Nephron (organoid): Measurements from ENCODE around the gene CMTM8.
A peak's percentile ranks its signal among the peaks of the same experiment; 100 is the strongest.

Source experiments
- H3K27ac Mint-ChIP-seq, 3 experiments: 2 replicates each; pipeline ENCODE4 v1.8.0; 2020; ENCODE audit warnings: mixed read lengths in 3 of 3, mild to moderate bottlenecking in 2 of 3, moderate library complexity in 1 of 3
- H3K27me3 Mint-ChIP-seq: 2 replicates; pipeline ENCODE4 v1.8.0; 2021; ENCODE audit warnings: low read depth, mild to moderate bottlenecking, moderate library complexity, mixed read lengths
- H3K36me3 Mint-ChIP-seq: 2 replicates; pipeline ENCODE4 v1.8.0; 2020; ENCODE audit warnings: low read depth, mixed read lengths
- H3K4me1 Mint-ChIP-seq: 2 replicates; pipeline ENCODE4 v1.8.0; 2020; ENCODE audit warnings: mixed read lengths
- H3K4me3 Mint-ChIP-seq, 3 experiments: 2 replicates each; pipeline ENCODE4 v1.8.0; 2020; ENCODE audit warnings: mild to moderate bottlenecking in 3 of 3, mixed read lengths in 3 of 3, moderate library complexity in 2 of 3
- H3K9me3 Mint-ChIP-seq: 2 replicates; pipeline ENCODE4 v1.8.0; 2020; ENCODE audit warnings: mixed read lengths
- CTCF ChIP-seq, 3 experiments: fragments of 200-600 bp; sonication (generic); IDR thresholded peaks; one replicate each; pipeline ENCODE4 v1.5.0; 2021; ENCODE audit warnings: antibody characterized with exemption in 3 of 3; ENCODE audit not compliant: unreplicated experiment in 3 of 3

The CMTM8 gene

GRCh38 chr3:32403663-32404062 lies 165.2 kb downstream of the CMTM8 start:
- Mint-ChIP-seq H3K9me3 (no peaks in the 10 kb centered on the region), H3K4me1 (peaks cover 19% of the 10 kb centered on the region)

DNA sequence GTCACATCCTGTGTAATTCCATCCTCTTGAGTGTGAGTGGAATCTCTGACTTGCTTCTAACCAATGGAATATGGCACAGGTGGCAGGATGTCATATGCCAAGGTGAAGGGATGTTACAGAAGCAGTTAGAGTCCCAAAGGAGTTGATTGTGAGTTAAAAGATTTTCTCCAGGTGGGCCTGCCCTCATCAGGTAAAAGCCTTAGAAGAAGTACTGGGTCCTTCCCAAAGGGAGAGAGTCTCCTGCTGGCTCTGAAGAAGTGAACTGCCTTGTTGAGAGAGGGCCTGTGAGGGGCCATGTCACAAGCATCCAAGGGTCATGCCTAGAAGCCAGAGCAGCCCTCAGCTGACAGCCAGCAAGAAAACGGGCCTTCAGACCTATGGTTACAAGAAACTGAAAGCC lies 166.2 kb downstream of the CMTM8 start:
- H3K27me3 Mint-ChIP-seq: peaks cover 6% of the 10 kb centered on the region
- H3K27ac Mint-ChIP-seq: no peak overlapping the region
- H3K4me3 Mint-ChIP-seq: no peak overlapping the region
- no peaks in the 10 kb centered on the region for H3K36me3 Mint-ChIP-seq
- H3K4me1 Mint-ChIP-seq: peaks cover 19% of the 10 kb centered on the region
- TF ChIP-seq CTCF (IDR thresholded peaks at IDR 0.05; ENCODE audit: unreplicated experiment in 3 of 3): no peak
- no peaks in the 10 kb centered on the region for H3K9me3 Mint-ChIP-seq

More at GRCh38 chr3:32403663-32404062, 165.2 kb downstream of the CMTM8 start:
- H3K27me3 Mint-ChIP-seq: peaks cover 6% of the 10 kb centered on the region
- TF ChIP-seq CTCF (IDR thresholded peaks at IDR 0.05; ENCODE audit: unreplicated experiment in 3 of 3): no peak
- H3K36me3 Mint-ChIP-seq: no peaks in the 10 kb centered on the region
- peak overlapping the region in 2 of 3 experiments; percentile 15 to 56 for H3K4me3 Mint-ChIP-seq
- peak overlapping the region; percentile 19 to 59 (median 41) for H3K27ac Mint-ChIP-seq

DNA sequence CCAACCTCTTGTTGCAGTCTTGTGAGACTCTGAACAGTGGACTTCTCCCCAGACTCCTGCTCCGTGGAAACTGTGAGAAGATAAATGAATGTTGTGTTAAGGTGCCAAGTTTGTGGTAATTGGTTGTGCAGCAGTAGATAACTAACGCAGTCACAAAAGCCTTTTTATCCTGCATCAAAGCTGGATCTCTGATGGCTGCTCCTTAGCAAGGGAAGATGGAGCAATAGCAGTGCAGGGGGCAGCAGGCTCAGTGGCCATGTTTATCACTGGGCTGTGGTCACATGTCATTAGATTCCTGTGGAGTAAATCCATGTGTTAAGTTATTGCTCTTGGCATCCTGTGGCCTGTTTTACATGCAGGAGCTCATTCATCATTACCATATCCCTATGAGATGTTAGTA lies 166.7 kb downstream of the CMTM8 start:
- H3K27ac Mint-ChIP-seq: no peak overlapping the region

DNA sequence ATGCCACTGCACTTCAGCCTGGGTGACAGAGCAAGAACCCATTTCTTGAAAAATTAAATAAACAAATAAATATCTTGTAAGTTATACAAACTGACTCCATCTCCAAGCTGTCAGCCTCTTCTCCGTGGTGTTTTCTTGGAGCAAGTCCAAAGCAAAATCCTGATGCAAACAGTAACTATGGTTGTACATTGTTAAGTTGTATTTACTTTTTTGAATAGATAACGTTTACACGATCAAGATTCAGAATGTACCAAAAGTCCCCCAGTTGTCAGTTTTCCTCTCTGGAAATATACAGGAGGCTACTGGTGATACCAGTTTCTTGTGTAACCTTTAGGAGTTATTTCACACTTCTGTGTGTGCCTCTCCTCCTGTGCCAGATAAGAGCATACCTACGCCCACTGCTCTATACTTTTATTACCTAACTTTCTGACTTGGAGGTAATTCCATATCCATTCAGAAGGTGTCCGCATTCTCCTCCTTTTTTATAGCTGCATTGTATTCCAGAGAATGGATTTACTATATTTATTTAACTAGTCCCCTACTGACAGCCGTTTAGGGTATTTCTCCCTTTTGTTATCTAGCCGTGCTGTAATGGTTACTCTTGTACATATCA lies 167.3 kb downstream of the CMTM8 start:
- no peaks in the 10 kb centered on the region for H3K9me3 Mint-ChIP-seq
- no peaks in the 10 kb centered on the region for H3K36me3 Mint-ChIP-seq
- TF ChIP-seq CTCF (IDR thresholded peaks at IDR 0.05; ENCODE audit: unreplicated experiment in 3 of 3): no peak
- no peak overlapping the region for H3K4me3 Mint-ChIP-seq
- peaks cover 23% of the 10 kb centered on the region for H3K4me1 Mint-ChIP-seq
- H3K27ac Mint-ChIP-seq: no peak overlapping the region
- peaks cover 4% of the 10 kb centered on the region for H3K27me3 Mint-ChIP-seq

More for the DNA sequence above, 166.7 kb downstream of the CMTM8 start:
- H3K27me3 Mint-ChIP-seq: peaks cover 9% of the 10 kb centered on the region
- H3K4me1 Mint-ChIP-seq: peaks cover 23% of the 10 kb centered on the region
- TF ChIP-seq CTCF (IDR thresholded peaks at IDR 0.05; ENCODE audit: unreplicated experiment in 3 of 3): no peak
- H3K4me3 Mint-ChIP-seq: no peak overlapping the region
- no peaks in the 10 kb centered on the region for H3K36me3 Mint-ChIP-seq
- no peaks in the 10 kb centered on the region for H3K9me3 Mint-ChIP-seq

DNA sequence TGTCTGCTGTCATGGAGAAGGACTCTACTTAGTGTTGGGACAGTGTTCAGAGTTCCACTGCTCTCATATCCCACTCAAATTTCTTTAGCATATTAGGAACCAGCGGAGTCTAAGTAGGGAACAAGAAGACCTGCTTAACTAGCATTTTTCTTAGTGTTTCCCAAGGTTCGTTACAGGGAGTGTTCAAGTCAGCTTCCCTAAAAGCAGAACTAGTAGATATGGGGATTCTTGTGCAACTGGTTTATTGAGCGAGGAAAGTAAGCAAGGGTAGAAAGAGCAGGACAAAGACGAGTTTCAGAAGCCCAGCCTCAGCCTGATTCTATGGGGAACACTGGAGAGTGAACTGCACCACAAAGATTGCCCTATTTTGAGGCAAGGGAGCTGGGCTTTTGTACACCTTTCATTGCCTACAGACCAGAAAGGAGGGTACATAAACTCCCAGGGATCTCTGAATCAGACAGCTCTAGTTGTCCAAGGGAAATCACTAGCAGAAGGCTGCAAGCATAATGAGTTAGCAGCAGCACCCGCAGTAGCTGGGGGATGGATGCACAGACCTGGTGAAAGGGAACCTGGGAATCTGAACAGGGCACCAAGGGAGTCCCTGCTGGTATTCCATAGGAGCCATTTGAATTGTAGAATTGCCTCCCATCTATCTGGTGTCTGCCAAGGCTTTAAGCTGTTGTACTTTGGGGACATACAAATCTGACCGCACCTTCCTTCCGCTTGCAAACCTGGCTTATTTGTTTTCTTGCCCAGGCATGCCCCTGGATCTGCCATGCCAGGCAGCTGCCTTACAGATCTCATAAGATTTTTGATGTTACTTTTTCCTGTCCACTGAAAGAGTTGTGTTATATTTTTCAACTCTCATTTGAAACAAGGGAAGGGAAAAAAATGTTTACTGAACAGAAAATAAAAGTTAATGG lies 168.3 kb downstream of the CMTM8 start:
- Mint-ChIP-seq H3K36me3 (no peaks in the 10 kb centered on the region), H3K27ac (peak overlapping the region in 1 of 3 experiments; percentile 5), H3K4me3 (no peak overlapping the region), H3K9me3 (no peaks in the 10 kb centered on the region), H3K27me3 (peaks cover 4% of the 10 kb centered on the region), H3K4me1 (peaks cover 21% of the 10 kb centered on the region)
- no peak for TF ChIP-seq CTCF (IDR thresholded peaks at IDR 0.05; ENCODE audit: unreplicated experiment in 3 of 3)
